Suprapubic skin (tissue), 4 donors: ENCODE data around the gene HLCS.

Source experiments
- CTCF ChIP-seq, 2 donors: fragments of 200-600 bp in 1 of 2; fragments of 450-650 bp in 1 of 2; sonication (generic) in 1 of 2; IDR thresholded peaks; one replicate each; pipeline ENCODE4 v1.5.1; 2016 to 2019; ENCODE audit warnings: antibody characterized with exemption in 2 of 2, mild to moderate bottlenecking in 1 of 2, moderate library complexity in 1 of 2
- EP300 ChIP-seq: sonication (generic); formaldehyde crosslinking; IDR thresholded peaks from one replicate; pipeline ENCODE4 v1.6.1; 2017; ENCODE audit warnings: antibody characterized with exemption
- POLR2A ChIP-seq, 2 donors: fragments of 450-650 bp; IDR thresholded peaks; one replicate each; pipeline ENCODE4 v1.6.1; 2017; ENCODE audit warnings: antibody characterized with exemption in 2 of 2, mild to moderate bottlenecking in 2 of 2, moderate library complexity in 2 of 2
- POLR2AphosphoS5 ChIP-seq, 3 donors: sonication (generic); formaldehyde crosslinking; IDR thresholded peaks; one replicate each; pipeline ENCODE4 v1.6.1; 2017; ENCODE audit warnings: antibody characterized with exemption in 3 of 3

- TF ChIP-seq CTCF (IDR thresholded peaks at IDR 0.05) = no peak
- TF ChIP-seq POLR2AphosphoS5 (IDR thresholded peaks at IDR 0.05) = no peak
- TF ChIP-seq POLR2A (IDR thresholded peaks at IDR 0.05) = no peak
- TF ChIP-seq EP300 = no peak
Measured at GRCh38 chr21:36980280-36981048, 14.0 kb upstream of the HLCS start.
